ENCODE measurements around the gene TAAR1. TPM values are rescaled to one million over a fixed set of nuclear protein-coding genes. Genes with fewer than 3 reads are reported as not detected.
"Not testable (repeated sequence)": the region's sequence is repeated elsewhere in the genome, so short reads cannot be mapped to it uniquely, and the experiment has no call there.

Gene TAAR1
- total RNA-seq: not detected

DNA sequence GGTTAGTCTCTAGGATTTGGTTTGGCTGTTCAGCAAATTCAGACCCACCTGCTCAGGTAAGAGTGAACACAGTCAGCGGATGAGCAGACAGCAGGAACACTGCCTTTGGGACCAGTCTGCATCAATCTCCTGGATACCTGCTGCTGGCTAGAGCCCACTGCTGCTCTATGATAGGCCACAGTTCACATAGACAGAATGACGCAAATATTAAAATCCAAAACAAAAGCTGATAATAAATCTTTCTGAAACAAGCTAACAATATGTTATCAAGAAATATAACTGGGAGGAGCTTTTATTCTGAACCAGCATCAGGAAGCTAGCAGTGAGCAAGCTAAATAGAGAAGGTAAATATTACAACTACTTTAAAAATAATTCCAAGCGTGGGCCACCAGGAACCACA is at the start of gene TAAR1:
TSS of gene TAAR1 (minus strand) at position 101 of the 400 bp plus-strand sequence. CDS start 13,179 bp downstream, outside the sequence.
- no peak for TF ChIP-seq EP300 (IDR thresholded peaks at IDR 0.05)
- TF ChIP-seq POLR2A (IDR thresholded peaks at IDR 0.05): no peak
- no peak for TF ChIP-seq CTCF (IDR thresholded peaks at IDR 0.05)
- H3K27ac ChIP-seq: no peak within 1 kb of the TSS
- no peaks in the 10 kb centered on the region for H3K9me3 ChIP-seq
- WGBS, 2 donors: 65 to 85% methylated on average over 3 of the region's 3 CpGs
- no peak within 1 kb of the TSS for H3K4me3 ChIP-seq
- H3K36me3 ChIP-seq: no peaks in the 10 kb centered on the region
- no peak for DNase-seq (ENCODE audit: low spot score in 2 of 2)
- no peaks in the 10 kb centered on the region for H3K4me1 ChIP-seq
- H3K27me3 ChIP-seq: no peaks in the 10 kb centered on the region

DNA sequence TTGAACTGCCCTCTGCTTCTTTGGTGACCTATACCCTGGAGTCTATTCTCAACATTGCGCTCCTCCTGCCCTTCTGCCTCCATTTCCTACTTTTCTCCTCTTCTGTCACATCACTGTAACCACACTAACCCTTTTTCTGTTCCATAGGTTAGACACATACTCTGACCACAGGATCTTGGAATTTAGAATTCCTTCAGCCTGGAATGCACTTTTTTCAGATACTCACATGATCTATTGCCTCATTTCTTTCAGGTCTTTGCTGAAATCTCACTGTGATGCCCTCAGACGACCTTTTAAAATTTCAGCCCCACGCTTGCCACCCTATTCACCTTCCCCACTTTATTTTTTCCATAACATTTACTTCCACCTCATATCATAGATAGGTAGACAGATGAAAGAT is 49.8 kb upstream of the TAAR1 start:
- no peak overlapping the region for H3K27ac ChIP-seq
- no peaks in the 10 kb centered on the region for H3K4me1 ChIP-seq
- no peak for DNase-seq (ENCODE audit: low spot score in 2 of 2)
- no peak overlapping the region for H3K4me3 ChIP-seq
- TF ChIP-seq CTCF (IDR thresholded peaks at IDR 0.05) (no peak), POLR2A (IDR thresholded peaks at IDR 0.05) (no peak)
- WGBS, 2 donors: 84 to 85% methylated on average over 3 of the region's 3 CpGs
- no peaks in the 10 kb centered on the region for H3K27me3 ChIP-seq
- H3K9me3 ChIP-seq: peaks cover 0 to 14% (median 2%) of the 10 kb centered on the region in 4 donors
- no peaks in the 10 kb centered on the region for H3K36me3 ChIP-seq

DNA sequence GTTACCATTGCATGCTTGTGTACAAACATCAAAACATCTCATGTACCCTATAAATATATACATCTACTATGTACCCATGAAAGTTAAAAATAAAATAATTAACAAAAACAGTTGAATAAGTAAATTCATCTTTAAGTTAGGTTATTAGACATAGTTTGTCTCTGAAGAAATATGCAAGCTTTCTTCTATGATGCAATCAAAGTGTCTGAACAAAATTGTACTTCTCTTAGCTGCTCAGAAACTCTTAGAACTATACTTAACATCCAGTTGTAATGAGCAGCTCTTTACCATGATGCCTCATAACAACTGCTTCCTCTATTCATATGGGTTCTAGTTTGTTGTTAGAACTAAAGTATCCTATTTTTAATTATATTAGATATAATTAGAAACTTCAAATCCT is 49.0 kb upstream of the TAAR1 start:
- Histone ChIP-seq H3K27ac (no peak overlapping the region), H3K36me3 (no peaks in the 10 kb centered on the region), H3K4me1 (no peaks in the 10 kb centered on the region), H3K9me3 (peaks cover 0 to 14% (median 2%) of the 10 kb centered on the region in 4 donors), H3K4me3 (no peak overlapping the region), H3K27me3 (no peaks in the 10 kb centered on the region)
- TF ChIP-seq POLR2A (IDR thresholded peaks at IDR 0.05): no peak
- TF ChIP-seq EP300 (IDR thresholded peaks at IDR 0.05): no peak
- no peak for TF ChIP-seq CTCF (IDR thresholded peaks at IDR 0.05)
- DNase-seq (ENCODE audit: low spot score in 2 of 2): no peak

DNA sequence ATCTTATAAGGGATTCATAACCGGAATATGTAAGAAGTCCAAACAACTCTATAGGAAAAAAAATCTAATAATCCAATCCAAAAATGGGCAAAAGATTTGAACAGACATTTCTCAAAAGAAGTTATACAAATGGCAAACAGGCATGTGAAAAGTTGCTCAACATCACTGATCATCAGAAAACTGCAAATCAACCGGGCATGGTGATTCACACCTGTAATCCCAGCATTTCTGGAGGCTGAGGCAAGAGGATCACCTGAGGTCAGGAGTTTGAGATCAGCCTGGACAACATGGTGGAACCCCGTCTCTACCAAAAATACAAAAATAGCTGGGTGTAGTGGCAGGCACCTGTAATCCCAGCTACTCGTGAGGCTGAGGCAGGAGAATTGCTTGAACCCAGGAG is 47.8 kb upstream of the TAAR1 start:
- H3K9me3 ChIP-seq: peaks cover 0 to 14% (median 2%) of the 10 kb centered on the region in 4 donors
- WGBS, 2 donors: 83 to 90% methylated on average over 4 of the region's 4 CpGs
- H3K4me1 ChIP-seq; H3K36me3 ChIP-seq; H3K27me3 ChIP-seq; H3K27ac ChIP-seq; DNase-seq (ENCODE audit: low spot score in 2 of 2); H3K4me3 ChIP-seq: not testable (repeated sequence)

GRCh38 chr6:132703936-132704335 is 45.0 kb upstream of the TAAR1 start:
- DNase-seq (ENCODE audit: low spot score in 2 of 2): no peak
- Histone ChIP-seq H3K27ac (no peak overlapping the region), H3K9me3 (peaks cover 0 to 14% (median 2%) of the 10 kb centered on the region in 4 donors), H3K27me3 (no peaks in the 10 kb centered on the region), H3K36me3 (no peaks in the 10 kb centered on the region), H3K4me1 (no peaks in the 10 kb centered on the region), H3K4me3 (no peak overlapping the region)
- TF ChIP-seq POLR2A (IDR thresholded peaks at IDR 0.05) (no peak), EP300 (IDR thresholded peaks at IDR 0.05) (no peak), CTCF (IDR thresholded peaks at IDR 0.05) (no peak)

- no peaks in the 10 kb centered on the region for H3K27me3 ChIP-seq
- H3K4me3 ChIP-seq: no peak overlapping the region
- no peaks in the 10 kb centered on the region for H3K36me3 ChIP-seq
- TF ChIP-seq POLR2A (IDR thresholded peaks at IDR 0.05) (no peak), CTCF (IDR thresholded peaks at IDR 0.05) (no peak), EP300 (IDR thresholded peaks at IDR 0.05) (no peak)
- DNase-seq (ENCODE audit: low spot score in 2 of 2): no peak
- H3K27ac ChIP-seq: no peak overlapping the region
- peaks cover 0 to 3% (median 0%) of the 10 kb centered on the region in 4 donors for H3K4me1 ChIP-seq
- WGBS, 2 donors: 21 to 45% methylated on average over 1 of the region's 1 CpG
- peaks cover 0 to 24% (median 2%) of the 10 kb centered on the region in 4 donors for H3K9me3 ChIP-seq
These were observed 39.6 kb upstream of the TAAR1 start for GRCh38 chr6:132698608-132699007.

Data from tibial nerve (tissue), 4 donors.